GM23338 (cell line): ENCODE measurements around the gene FOXP4. TPM values are rescaled to one million over a fixed set of nuclear protein-coding genes. Genes with fewer than 3 reads are reported as not detected.

Experiments
- ATAC-seq: fragments of 200-7000 bp; cut with Tn5 transposase; 3 replicates; pipeline ENCODE4 v1.9.1; 2020
- DNase-seq: peaks from one replicate; pipeline ENCODE4 v3.0.0-alpha.2; 2015; ENCODE audit warnings: low spot score
- H2AFZ ChIP-seq: fragments of 200-600 bp; sonication (generic); 2 replicates; pipeline ENCODE4 v1.8.0; 2016; ENCODE audit warnings: antibody characterized with exemption, mild to moderate bottlenecking, moderate library complexity
- H3F3A ChIP-seq: fragments of 200-600 bp; sonication (generic); replicated peaks from 2 replicates; pipeline ENCODE4 v1.8.0; 2017; ENCODE audit warnings: antibody characterized with exemption, mixed run types, low read depth
- H3K27ac ChIP-seq: fragments of 200-600 bp; sonication (generic); 2 replicates; pipeline ENCODE4 v1.6.1; 2016; ENCODE audit warnings: low read depth
- H3K27me3 ChIP-seq: fragments of 200-600 bp; sonication (generic); 2 replicates; pipeline ENCODE4 v1.8.0; 2016; ENCODE audit warnings: mild to moderate bottlenecking, mixed run types, moderate library complexity; ENCODE audit not compliant: insufficient read depth
- H3K36me3 ChIP-seq: fragments of 200-600 bp; sonication (generic); 2 replicates; pipeline ENCODE4 v1.8.0; 2016; ENCODE audit warnings: mild to moderate bottlenecking; ENCODE audit not compliant: insufficient read depth
- H3K4me1 ChIP-seq: fragments of 200-600 bp; sonication (generic); 2 replicates; pipeline ENCODE4 v1.8.0; 2016; ENCODE audit warnings: mild to moderate bottlenecking, moderate library complexity; ENCODE audit not compliant: insufficient read depth
- H3K4me2 ChIP-seq: fragments of 200-600 bp; sonication (generic); 2 replicates; pipeline ENCODE4 v1.7.1; 2017; ENCODE audit warnings: mixed run types
- H3K4me3 ChIP-seq: fragments of 200-600 bp; sonication (generic); 2 replicates; pipeline ENCODE4 v1.6.1; 2016; ENCODE audit warnings: mixed run types
- H3K79me2 ChIP-seq: fragments of 200-600 bp; sonication (generic); replicated peaks from 2 replicates; pipeline ENCODE4 v1.8.0; 2017; ENCODE audit warnings: mild to moderate bottlenecking; ENCODE audit not compliant: insufficient read depth
- H3K9me2 ChIP-seq: fragments of 200-600 bp; sonication (generic); 2 replicates; pipeline ENCODE4 v1.8.0; 2017; ENCODE audit not compliant: insufficient read depth
- H4K20me1 ChIP-seq: fragments of 200-600 bp; sonication (generic); replicated peaks from 2 replicates; pipeline ENCODE4 v1.8.0; 2017; ENCODE audit warnings: mild to moderate bottlenecking; ENCODE audit not compliant: insufficient read depth
- H3K27ac Mint-ChIP-seq: 2 replicates; pipeline ENCODE4 v1.8.0; 2020; ENCODE audit warnings: inconsistent platforms, mild to moderate bottlenecking, moderate library complexity, mixed read lengths
- H3K27me3 Mint-ChIP-seq: 3 replicates; pipeline ENCODE4 v1.8.0; 2022; ENCODE audit warnings: low read depth, mild to moderate bottlenecking, moderate library complexity, mixed read lengths, inconsistent platforms; ENCODE audit not compliant: insufficient read depth, poor library complexity
- H3K36me3 Mint-ChIP-seq: 3 replicates; pipeline ENCODE4 v1.8.0; 2021; ENCODE audit warnings: low read depth, mild to moderate bottlenecking, inconsistent platforms, moderate library complexity, mixed read lengths
- H3K4me1 Mint-ChIP-seq: 3 replicates; pipeline ENCODE4 v1.8.0; 2020; ENCODE audit warnings: mild to moderate bottlenecking, inconsistent platforms, mixed read lengths
- H3K4me3 Mint-ChIP-seq: 3 replicates; pipeline ENCODE4 v1.8.0; 2021; ENCODE audit warnings: moderate library complexity, mild to moderate bottlenecking, inconsistent platforms, mixed read lengths
- H3K9me3 Mint-ChIP-seq: 3 replicates; pipeline ENCODE4 v1.8.0; 2020; ENCODE audit warnings: moderate library complexity, mild to moderate bottlenecking, inconsistent platforms, mixed read lengths
- CREB1 ChIP-seq: fragments of 250-450 bp; sonication (Bioruptor Pico); IDR thresholded peaks from 2 replicates; pipeline ENCODE4 v1.5.0; 2020; ENCODE audit warnings: low read depth, mild to moderate bottlenecking, moderate library complexity
- CTCF ChIP-seq, 2 experiments: fragments of 200-600 bp in 1 of 2; sonication (generic) in 1 of 2; conservative IDR thresholded peaks; 2 replicates each; pipeline versions ENCODE4 v1.5.1 to v1.6.1; 2016 to 2017; ENCODE audit warnings: antibody characterized with exemption in 2 of 2, low read depth in 2 of 2, mild to moderate bottlenecking in 2 of 2, moderate library complexity in 1 of 2
- ETS1 ChIP-seq: IDR thresholded peaks from 2 replicates; pipeline ENCODE4 v1.6.1; 2016; ENCODE audit warnings: antibody characterized with exemption
- EZH2 ChIP-seq: fragments of 200-600 bp; sonication (generic); IDR thresholded peaks from one replicate; pipeline ENCODE4 v1.8.0; 2017; ENCODE audit warnings: antibody characterized with exemption, mild to moderate bottlenecking, low read depth; ENCODE audit not compliant: unreplicated experiment
- EZH2phosphoT487 ChIP-seq: fragments of 200-600 bp; sonication (generic); IDR thresholded peaks from one replicate; pipeline ENCODE4 v1.8.1; 2018; ENCODE audit warnings: antibody characterized with exemption; ENCODE audit not compliant: unreplicated experiment
- JUNB ChIP-seq: IDR thresholded peaks from one replicate; pipeline ENCODE4 v1.6.1; 2016; ENCODE audit warnings: antibody characterized with exemption; ENCODE audit not compliant: unreplicated experiment
- NANOG ChIP-seq: IDR thresholded peaks from 2 replicates; pipeline ENCODE4 v1.6.1; 2016; ENCODE audit warnings: antibody characterized with exemption, borderline replicate concordance
- POLR2AphosphoS5 ChIP-seq: IDR thresholded peaks from 2 replicates; pipeline ENCODE4 v1.6.1; 2016; ENCODE audit warnings: antibody characterized with exemption, low read depth
- REST ChIP-seq: IDR thresholded peaks from one replicate; pipeline ENCODE4 v1.6.1; 2018; ENCODE audit warnings: antibody characterized with exemption; ENCODE audit not compliant: unreplicated experiment
- STAT1 ChIP-seq: IDR thresholded peaks from one replicate; pipeline ENCODE4 v1.6.1; 2016; ENCODE audit warnings: antibody characterized with exemption; ENCODE audit not compliant: unreplicated experiment
- ZNF114 ChIP-seq: fragments of 250-450 bp; sonication (Bioruptor Pico); IDR thresholded peaks from 2 replicates; pipeline ENCODE4 v1.5.0; 2020; ENCODE audit warnings: mild to moderate bottlenecking, moderate library complexity
- ZNF331 ChIP-seq: fragments of 250-450 bp; sonication (Bioruptor Pico); IDR thresholded peaks from 2 replicates; pipeline ENCODE4 v1.5.0; 2020; ENCODE audit warnings: low read depth, mild to moderate bottlenecking, moderate library complexity
- ZNF462 ChIP-seq: fragments of 250-450 bp; sonication (Bioruptor Pico); IDR thresholded peaks from 2 replicates; pipeline ENCODE4 v1.5.0; 2020; ENCODE audit warnings: mild to moderate bottlenecking, moderate library complexity
- polyA plus RNA-seq: library from polyadenylated mRNA; unstranded; fragments of >200 nt; fragmentation: Nextera tagmentation; extraction: Ambion mirVana; gene quantifications from 2 replicates; pipeline ENCODE4 v1.2.1, GENCODE V29; 2016
- total RNA-seq: library from RNA; depleted of rRNA; stranded (reverse); fragments of >200 nt; shearing (Covaris generic); gene quantifications from 2 replicates; pipeline ENCODE4 v1.2.3, GENCODE V29; 2014

FOXP4 gene
- total and polyA plus RNA-seq, 2 experiments from 2014 or later = 5.1 to 13.5 TPM

- Histone ChIP-seq H3K4me2 (no peak overlapping the region), H2AFZ (no peak overlapping the region), H4K20me1 (no peaks in the 10 kb centered on the region), H3K27ac (no peak overlapping the region), H3K4me3 (no peak overlapping the region), H3K4me1 (peaks cover 24% of the 10 kb centered on the region), H3K27me3 (peaks cover 16% of the 10 kb centered on the region), H3K79me2 (no peaks in the 10 kb centered on the region), H3F3A (no peaks in the 10 kb centered on the region), H3K9me2 (no peaks in the 10 kb centered on the region), H3K36me3 (no peaks in the 10 kb centered on the region)
- no peaks in the 10 kb centered on the region for H3K9me3 Mint-ChIP-seq
- no peak overlapping the region for H3K4me3 Mint-ChIP-seq
- TF ChIP-seq CTCF (conservative IDR thresholded peaks at IDR 0.05; ENCODE audit: low read depth in 2 of 2) (no peak), CREB1 (CRISPR knock-in tag) (no peak), ZNF462 (no peak), JUNB (no peak), ZNF114 (CRISPR knock-in tag) (no peak), ETS1 (no peak), POLR2AphosphoS5 (no peak), NANOG (no peak), ZNF331 (CRISPR knock-in tag) (no peak), EZH2phosphoT487 (no peak), STAT1 (no peak), REST (no peak), EZH2 (no peak)
- no peak for DNase-seq
- no peaks in the 10 kb centered on the region for H3K36me3 Mint-ChIP-seq
- H3K27ac Mint-ChIP-seq = no peak overlapping the region
- no peak for ATAC-seq
- H3K4me1 Mint-ChIP-seq = peaks cover 29% of the 10 kb centered on the region
- peaks cover 11% of the 10 kb centered on the region for H3K27me3 Mint-ChIP-seq
Measured at GRCh38 chr6:41530476-41530875, 15.7 kb upstream of the FOXP4 start.
